Activated T-cell treated with anti-CD3 and anti-CD28 coated beads, Interleukin-2, amount 50 U/mL, for 24 hours (primary cell): ENCODE data around the gene HPD.
"Not testable (repeated sequence)": the region's sequence is repeated elsewhere in the genome, so short reads cannot be mapped to it uniquely, and the experiment has no call there.

Experiments used
- DNase-seq: peaks from one replicate; pipeline ENCODE4 v3.0.0-alpha.2; 2020
- H3K27ac Mint-ChIP-seq: 2 replicates; pipeline ENCODE4 v1.8.0; 2020; ENCODE audit warnings: mild to moderate bottlenecking, mixed read lengths
- H3K27me3 Mint-ChIP-seq: 2 replicates; pipeline ENCODE4 v1.8.0; 2020; ENCODE audit warnings: mixed read lengths
- H3K36me3 Mint-ChIP-seq: 2 replicates; pipeline ENCODE4 v1.8.0; 2020; ENCODE audit warnings: low read depth, mixed read lengths
- H3K4me1 Mint-ChIP-seq: 2 replicates; pipeline ENCODE4 v1.8.0; 2020; ENCODE audit warnings: low read depth, mixed read lengths
- H3K4me3 Mint-ChIP-seq: 2 replicates; pipeline ENCODE4 v1.8.0; 2020; ENCODE audit warnings: mild to moderate bottlenecking, moderate library complexity, mixed read lengths
- H3K9me3 Mint-ChIP-seq: 2 replicates; pipeline ENCODE4 v1.8.0; 2020; ENCODE audit warnings: mixed read lengths

The HPD gene

GRCh38 chr12:121876080-121876447 is 17.4 kb upstream of the HPD start:
- H3K27ac Mint-ChIP-seq, DNase-seq, H3K9me3 Mint-ChIP-seq, H3K27me3 Mint-ChIP-seq, H3K4me3 Mint-ChIP-seq, H3K36me3 Mint-ChIP-seq, H3K4me1 Mint-ChIP-seq: not testable (repeated sequence)

GRCh38 chr12:121875582-121875981 is 16.9 kb upstream of the HPD start:
- Mint-ChIP-seq H3K36me3 (no peaks in the 10 kb centered on the region), H3K27ac (no peak overlapping the region), H3K9me3 (no peaks in the 10 kb centered on the region), H3K27me3 (no peaks in the 10 kb centered on the region), H3K4me1 (peaks cover 6% of the 10 kb centered on the region), H3K4me3 (no peak overlapping the region)
- DNase-seq: no peak

GRCh38 chr12:121874071-121874470 is 15.4 kb upstream of the HPD start:
- Mint-ChIP-seq H3K4me1 (peaks cover 6% of the 10 kb centered on the region), H3K4me3 (no peak overlapping the region), H3K9me3 (no peaks in the 10 kb centered on the region), H3K27ac (no peak overlapping the region), H3K36me3 (no peaks in the 10 kb centered on the region), H3K27me3 (no peaks in the 10 kb centered on the region)
- DNase-seq: no peak

- Mint-ChIP-seq H3K27ac (no peak overlapping the region), H3K36me3 (no peaks in the 10 kb centered on the region), H3K4me3 (no peak overlapping the region), H3K9me3 (no peaks in the 10 kb centered on the region), H3K27me3 (no peaks in the 10 kb centered on the region), H3K4me1 (peaks cover 6% of the 10 kb centered on the region)
- no peak for DNase-seq
Measured at GRCh38 chr12:121873216-121873569, 14.5 kb upstream of the HPD start.

GRCh38 chr12:121872546-121873215 is 14.0 kb upstream of the HPD start:
- Mint-ChIP-seq H3K4me3 (no peak overlapping the region), H3K27ac (peak overlapping the region; percentile 71), H3K9me3 (no peaks in the 10 kb centered on the region), H3K36me3 (no peaks in the 10 kb centered on the region), H3K4me1 (peaks cover 6% of the 10 kb centered on the region), H3K27me3 (no peaks in the 10 kb centered on the region)
- no peak for DNase-seq

- no peak overlapping the region for H3K27ac Mint-ChIP-seq
- peaks cover 6% of the 10 kb centered on the region for H3K4me1 Mint-ChIP-seq
- no peak for DNase-seq
- no peaks in the 10 kb centered on the region for H3K27me3 Mint-ChIP-seq
- no peaks in the 10 kb centered on the region for H3K9me3 Mint-ChIP-seq
- H3K36me3 Mint-ChIP-seq: no peaks in the 10 kb centered on the region
- H3K4me3 Mint-ChIP-seq: no peak overlapping the region
Measured at GRCh38 chr12:121871467-121871866, 12.8 kb upstream of the HPD start.

- not testable (repeated sequence) for DNase-seq, H3K27me3 Mint-ChIP-seq, H3K9me3 Mint-ChIP-seq, H3K4me1 Mint-ChIP-seq, H3K4me3 Mint-ChIP-seq, H3K27ac Mint-ChIP-seq, H3K36me3 Mint-ChIP-seq
Measured at GRCh38 chr12:121869229-121869628, 10.6 kb upstream of the HPD start.

- H3K27me3 Mint-ChIP-seq: no peaks in the 10 kb centered on the region
- no peaks in the 10 kb centered on the region for H3K36me3 Mint-ChIP-seq
- DNase-seq: no peak
- no peaks in the 10 kb centered on the region for H3K4me1 Mint-ChIP-seq
- no peaks in the 10 kb centered on the region for H3K9me3 Mint-ChIP-seq
- no peak overlapping the region for H3K27ac Mint-ChIP-seq
- H3K4me3 Mint-ChIP-seq: no peak overlapping the region
Measured at GRCh38 chr12:121866331-121866730, 7.7 kb upstream of the HPD start.

GRCh38 chr12:121861636-121862254 is 3.1 kb upstream of the HPD start:
- no peak overlapping the region for H3K27ac Mint-ChIP-seq
- DNase-seq: no peak
- H3K36me3 Mint-ChIP-seq: no peaks in the 10 kb centered on the region
- no peaks in the 10 kb centered on the region for H3K4me1 Mint-ChIP-seq
- no peaks in the 10 kb centered on the region for H3K27me3 Mint-ChIP-seq
- no peak overlapping the region for H3K4me3 Mint-ChIP-seq
- no peaks in the 10 kb centered on the region for H3K9me3 Mint-ChIP-seq

GRCh38 chr12:121860699-121861098 is 2.0 kb upstream of the HPD start:
- not testable (repeated sequence) for H3K27ac Mint-ChIP-seq, DNase-seq, H3K9me3 Mint-ChIP-seq, H3K4me1 Mint-ChIP-seq, H3K27me3 Mint-ChIP-seq, H3K36me3 Mint-ChIP-seq, H3K4me3 Mint-ChIP-seq

GRCh38 chr12:121860257-121860656 is 1.6 kb upstream of the HPD start:
- Mint-ChIP-seq H3K9me3 (no peaks in the 10 kb centered on the region), H3K36me3 (no peaks in the 10 kb centered on the region), H3K4me1 (no peaks in the 10 kb centered on the region), H3K4me3 (no peak overlapping the region), H3K27me3 (no peaks in the 10 kb centered on the region), H3K27ac (no peak overlapping the region)
- no peak for DNase-seq

- H3K4me3 Mint-ChIP-seq: no peak overlapping the region
- no peak overlapping the region for H3K27ac Mint-ChIP-seq
- H3K9me3 Mint-ChIP-seq: no peaks in the 10 kb centered on the region
- H3K36me3 Mint-ChIP-seq: no peaks in the 10 kb centered on the region
- H3K4me1 Mint-ChIP-seq: no peaks in the 10 kb centered on the region
- no peak for DNase-seq
- H3K27me3 Mint-ChIP-seq: no peaks in the 10 kb centered on the region
Measured at GRCh38 chr12:121858318-121858661, 369 bp downstream of the HPD start.

GRCh38 chr12:121857322-121858246 is 1.1 kb downstream of the HPD start:
- no peak overlapping the region for H3K4me3 Mint-ChIP-seq
- DNase-seq: no peak
- H3K4me1 Mint-ChIP-seq: no peaks in the 10 kb centered on the region
- H3K9me3 Mint-ChIP-seq: no peaks in the 10 kb centered on the region
- no peaks in the 10 kb centered on the region for H3K36me3 Mint-ChIP-seq
- H3K27me3 Mint-ChIP-seq: no peaks in the 10 kb centered on the region
- H3K27ac Mint-ChIP-seq: no peak overlapping the region

- not testable (repeated sequence) for H3K9me3 Mint-ChIP-seq, H3K4me1 Mint-ChIP-seq, H3K27me3 Mint-ChIP-seq, H3K4me3 Mint-ChIP-seq, DNase-seq, H3K27ac Mint-ChIP-seq, H3K36me3 Mint-ChIP-seq
Measured at GRCh38 chr12:121852392-121852791, 6.3 kb downstream of the HPD start.

- H3K27ac Mint-ChIP-seq: no peak overlapping the region
Measured at GRCh38 chr12:121849665-121850064, 9.0 kb downstream of the HPD start.

More at GRCh38 chr12:121849665-121850064, 9.0 kb downstream of the HPD start:
- Mint-ChIP-seq H3K27me3 (no peaks in the 10 kb centered on the region), H3K9me3 (no peaks in the 10 kb centered on the region), H3K4me3 (no peak overlapping the region), H3K4me1 (no peaks in the 10 kb centered on the region), H3K36me3 (no peaks in the 10 kb centered on the region)
- no peak for DNase-seq
